Endothelial cell of hepatic sinusoid (primary cell): ENCODE results near the gene TXNL4A.
"Not testable (repeated sequence)": the region's sequence is repeated elsewhere in the genome, so short reads cannot be mapped to it uniquely, and the experiment has no call there.

Experiments
- in situ Hi-C: cut with HindIII; loops from 2 replicates; pipeline ENCODE4 v1.10.0; 2017; ENCODE audit warnings: low sequenced_read_pairs

TXNL4A gene

GRCh38 chr18:79965119-79965902, 23.1 kb downstream of the TXNL4A start:
- in situ Hi-C loops, result no loop called here

- in situ Hi-C loops, result no loop called here
Measured at GRCh38 chr18:79964330-79965118, 23.8 kb downstream of the TXNL4A start, which contains the start of gene HSBP1L1. TSS of gene HSBP1L1 (plus strand) at chr18:79964643. CDS start at chr18:79964736, 93 bp downstream.

- in situ Hi-C loops, result no loop called here
Measured at GRCh38 chr18:79963658-79964329, 24.6 kb downstream of the TXNL4A start.

- in situ Hi-C loops, result no loop called here
Measured at GRCh38 chr18:79962835-79963657, 25.3 kb downstream of the TXNL4A start.

GRCh38 chr18:79962311-79962710, 26.1 kb downstream of the TXNL4A start:
- in situ Hi-C loops, result no loop called here

GRCh38 chr18:79961527-79962291, 26.7 kb downstream of the TXNL4A start:
- in situ Hi-C loops, result no loop called here

GRCh38 chr18:79960921-79961526, 27.3 kb downstream of the TXNL4A start:
- in situ Hi-C loops, result no loop called here

GRCh38 chr18:79960161-79960801, 28.1 kb downstream of the TXNL4A start:
- in situ Hi-C loops, result not testable (repeated sequence)

- in situ Hi-C loops, result loop anchor here (5.0 kb wide), 1 partner anchor 33 kb away; no protein-coding TSS in a partner anchor
Measured at GRCh38 chr18:79958981-79959380, 29.4 kb downstream of the TXNL4A start.

- in situ Hi-C loops, result loop anchor here (5.0 kb wide), 1 partner anchor 36 kb away; no protein-coding TSS in a partner anchor
Measured at GRCh38 chr18:79956276-79956675, 32.1 kb downstream of the TXNL4A start.

GRCh38 chr18:79955302-79956075, 32.9 kb downstream of the TXNL4A start:
- in situ Hi-C loops, result loop anchor here (5.0 kb wide), 1 partner anchor 37 kb away; no protein-coding TSS in a partner anchor

GRCh38 chr18:79954791-79955190, 33.6 kb downstream of the TXNL4A start:
- in situ Hi-C loops, result loop anchor here (5.0 kb wide), 1 partner anchor 38 kb away; no protein-coding TSS in a partner anchor

- in situ Hi-C loops, result no loop called here
Measured at GRCh38 chr18:79953971-79954651, 34.3 kb downstream of the TXNL4A start.

GRCh38 chr18:79952996-79953559, 35.3 kb downstream of the TXNL4A start:
- in situ Hi-C loops, result no loop called here

- in situ Hi-C loops, result no loop called here
Measured at GRCh38 chr18:79952456-79952995, 35.8 kb downstream of the TXNL4A start.

- in situ Hi-C loops, result no loop called here
Measured at GRCh38 chr18:79951545-79952455, 36.6 kb downstream of the TXNL4A start, which contains the start of gene SLC66A2. TSS of gene SLC66A2 (minus strand) at chr18:79951653. CDS start at chr18:79950926, 727 bp downstream.
